Thyroid gland (tissue), 4 donors: ENCODE results near the gene ZIC5.
"Not testable (repeated sequence)": the region's sequence is repeated elsewhere in the genome, so short reads cannot be mapped to it uniquely, and the experiment has no call there.

ENCODE experiments used
- CTCF ChIP-seq, 6 experiments: fragments of 200-600 bp in 3 of 6; fragments of 450-650 bp in 3 of 6; sonication (generic) in 3 of 6; IDR thresholded peaks; one replicate each; pipeline ENCODE4 v1.5.1; 2016 to 2019; ENCODE audit warnings: antibody characterized with exemption in 6 of 6, mild to moderate bottlenecking in 2 of 6, inconsistent platforms in 1 of 6, moderate library complexity in 1 of 6
- POLR2A ChIP-seq, 2 donors: fragments of 450-650 bp; IDR thresholded peaks; one replicate each; pipeline ENCODE4 v1.6.1; 2017; ENCODE audit warnings: antibody characterized with exemption in 2 of 2, mild to moderate bottlenecking in 2 of 2, moderate library complexity in 1 of 2

DNA sequence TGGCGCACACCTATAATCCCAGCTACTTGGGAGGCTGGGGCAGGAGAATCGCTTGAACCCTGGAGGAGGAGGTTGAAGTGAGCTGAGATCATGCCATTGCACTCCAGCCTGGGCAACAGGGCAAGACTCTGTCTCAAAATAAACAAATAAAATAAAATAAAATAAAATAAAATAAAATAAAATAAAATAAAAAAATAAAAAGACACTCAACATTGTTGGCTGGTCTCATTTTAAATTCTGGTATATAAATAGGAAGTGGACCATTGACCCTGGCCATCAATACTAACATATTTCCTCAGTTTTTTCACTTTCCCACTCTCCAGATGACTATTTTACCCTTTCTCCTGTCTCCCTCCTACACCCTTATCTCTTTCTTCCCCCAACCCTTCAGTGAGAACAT, 26.1 kb downstream of the ZIC5 start:
- not testable (repeated sequence) for TF ChIP-seq CTCF, POLR2A (IDR thresholded peaks at IDR 0.05)
